ENCODE results near the gene VN1R5. TPM values are rescaled to one million over a fixed set of nuclear protein-coding genes. Genes with fewer than 3 reads are reported as not detected.

The VN1R5 gene
- polyA plus RNA-seq, 1 experiment, result not detected

- Histone ChIP-seq H3K27me3 (ENCODE audit: control insufficient read depth, insufficient read depth, low read length) (no peaks in the 10 kb centered on the region), H3K9me3 (ENCODE audit: control insufficient read depth, insufficient read depth, low read length) (peaks cover 6% of the 10 kb centered on the region; the same call in 1 of the 2 replicates), H3K27ac (ENCODE audit: low read depth, low read length) (no peak overlapping the region), H3K4me3 (ENCODE audit: low read depth, low read length) (no peak overlapping the region)
- DNase-seq (ENCODE audit: low read depth, low spot score), result no peak
- ChIA-PET CTCF (no interaction called here), POLR2A (no interaction called here)
- TF ChIP-seq, protein P1, sequence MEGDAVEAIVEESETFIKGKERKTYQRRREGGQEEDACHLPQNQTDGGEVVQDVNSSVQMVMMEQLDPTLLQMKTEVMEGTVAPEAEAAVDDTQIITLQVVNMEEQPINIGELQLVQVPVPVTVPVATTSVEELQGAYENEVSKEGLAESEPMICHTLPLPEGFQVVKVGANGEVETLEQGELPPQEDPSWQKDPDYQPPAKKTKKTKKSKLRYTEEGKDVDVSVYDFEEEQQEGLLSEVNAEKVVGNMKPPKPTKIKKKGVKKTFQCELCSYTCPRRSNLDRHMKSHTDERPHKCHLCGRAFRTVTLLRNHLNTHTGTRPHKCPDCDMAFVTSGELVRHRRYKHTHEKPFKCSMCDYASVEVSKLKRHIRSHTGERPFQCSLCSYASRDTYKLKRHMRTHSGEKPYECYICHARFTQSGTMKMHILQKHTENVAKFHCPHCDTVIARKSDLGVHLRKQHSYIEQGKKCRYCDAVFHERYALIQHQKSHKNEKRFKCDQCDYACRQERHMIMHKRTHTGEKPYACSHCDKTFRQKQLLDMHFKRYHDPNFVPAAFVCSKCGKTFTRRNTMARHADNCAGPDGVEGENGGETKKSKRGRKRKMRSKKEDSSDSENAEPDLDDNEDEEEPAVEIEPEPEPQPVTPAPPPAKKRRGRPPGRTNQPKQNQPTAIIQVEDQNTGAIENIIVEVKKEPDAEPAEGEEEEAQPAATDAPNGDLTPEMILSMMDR (IDR thresholded peaks at IDR 0.05; ENCODE audit: low read depth, low read length), result no peak
Observed at GRCh38 chr1:247295746-247296145, 39.9 kb downstream of the VN1R5 start.

DNA sequence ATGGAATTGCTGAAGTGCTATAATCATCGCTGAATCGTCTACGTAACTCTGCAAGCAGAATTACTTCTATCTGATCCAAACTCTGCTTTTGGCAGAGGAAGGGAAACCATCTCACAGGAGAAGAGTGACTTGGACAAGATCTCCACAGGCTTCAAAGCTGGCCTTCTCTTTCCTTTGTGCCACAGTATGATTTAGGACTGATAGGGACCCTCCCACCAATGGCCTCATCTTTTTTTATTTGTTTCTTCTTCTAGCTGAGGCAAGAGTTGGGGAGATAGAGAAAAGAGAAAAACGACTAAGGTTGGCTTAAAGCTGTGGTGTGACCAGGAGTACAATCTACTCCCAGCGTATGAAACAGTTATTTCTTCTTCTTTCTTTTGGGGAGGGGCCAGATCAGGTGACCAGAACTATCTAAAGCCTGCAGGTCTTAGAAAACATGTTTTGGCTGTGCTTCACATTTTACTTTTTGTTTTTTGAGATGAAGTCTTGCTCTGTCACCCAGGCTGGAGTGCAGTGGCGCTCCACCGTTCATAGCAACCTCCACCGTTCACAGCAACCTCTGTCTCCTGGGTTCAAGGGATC lies 40.8 kb downstream of the VN1R5 start:
- Histone ChIP-seq H3K27ac (ENCODE audit: low read depth, low read length) (no peak overlapping the region), H3K4me3 (ENCODE audit: low read depth, low read length) (no peak overlapping the region), H3K27me3 (ENCODE audit: control insufficient read depth, insufficient read depth, low read length) (no peaks in the 10 kb centered on the region), H3K9me3 (ENCODE audit: control insufficient read depth, insufficient read depth, low read length) (peaks cover 10% of the 10 kb centered on the region; the same call in 1 of the 2 replicates)
- CTCF ChIA-PET, result no interaction called here
- TF ChIP-seq, protein P1 (IDR thresholded peaks at IDR 0.05; ENCODE audit: low read depth, low read length), result no peak
- POLR2A ChIA-PET, result no interaction called here
- no peak for DNase-seq (ENCODE audit: low read depth, low spot score)

GRCh38 chr1:247297263-247298123 lies 41.6 kb downstream of the VN1R5 start:
- Histone ChIP-seq H3K9me3 (ENCODE audit: control insufficient read depth, insufficient read depth, low read length) (peaks cover 10% of the 10 kb centered on the region; the same call in 1 of the 2 replicates), H3K27me3 (ENCODE audit: control insufficient read depth, insufficient read depth, low read length) (no peaks in the 10 kb centered on the region), H3K27ac (ENCODE audit: low read depth, low read length) (no peak overlapping the region), H3K4me3 (ENCODE audit: low read depth, low read length) (no peak overlapping the region)
- ChIA-PET CTCF (interaction anchor here (1.5 kb wide), 1 partner anchor 92 kb away, joined by 4 read pairs; no protein-coding TSS in a partner anchor), POLR2A (no interaction called here)
- TF ChIP-seq, protein P1 (IDR thresholded peaks at IDR 0.05; ENCODE audit: low read depth, low read length), result no peak
- no peak for DNase-seq (ENCODE audit: low read depth, low spot score)

DNA sequence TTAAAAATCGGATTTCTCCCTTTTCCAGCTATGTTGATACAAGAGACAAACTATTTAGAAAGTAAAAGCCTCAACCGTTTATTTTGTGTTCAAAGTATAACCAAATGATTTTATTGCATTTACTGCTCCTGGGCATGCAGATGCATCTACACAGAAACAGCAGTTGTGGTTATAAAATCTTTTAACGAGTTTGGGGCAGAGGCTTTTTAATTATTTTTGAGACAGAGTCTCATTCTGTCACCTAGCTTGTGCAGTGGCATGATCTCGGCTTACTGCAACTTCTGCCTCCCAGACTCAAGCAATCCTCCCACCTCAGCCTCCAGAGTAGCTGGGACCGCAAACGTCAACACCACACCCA lies 42.2 kb downstream of the VN1R5 start:
- Histone ChIP-seq H3K27ac (ENCODE audit: low read depth, low read length) (no peak overlapping the region), H3K27me3 (ENCODE audit: control insufficient read depth, insufficient read depth, low read length) (no peaks in the 10 kb centered on the region), H3K4me3 (ENCODE audit: low read depth, low read length) (no peak overlapping the region), H3K9me3 (ENCODE audit: control insufficient read depth, insufficient read depth, low read length) (peaks cover 10% of the 10 kb centered on the region; the same call in 1 of the 2 replicates)
- POLR2A ChIA-PET, result no interaction called here
- TF ChIP-seq, protein P1 (IDR thresholded peaks at IDR 0.05; ENCODE audit: low read depth, low read length), result no peak
- DNase-seq (ENCODE audit: low read depth, low spot score), result no peak
- CTCF ChIA-PET, result interaction anchor here (1.5 kb wide), 1 partner anchor 91 kb away, joined by 4 read pairs; no protein-coding TSS in a partner anchor

- ChIA-PET CTCF (interaction anchor here (1.5 kb wide), 1 partner anchor 91 kb away, joined by 4 read pairs; no protein-coding TSS in a partner anchor), POLR2A (no interaction called here)
- H3K4me3 ChIP-seq (ENCODE audit: low read depth, low read length), result no peak overlapping the region
- no peak for DNase-seq (ENCODE audit: low read depth, low spot score)
- peaks cover 10% of the 10 kb centered on the region; the same call in 1 of the 2 replicates for H3K9me3 ChIP-seq (ENCODE audit: control insufficient read depth, insufficient read depth, low read length)
- no peak overlapping the region for H3K27ac ChIP-seq (ENCODE audit: low read depth, low read length)
- TF ChIP-seq, protein P1 (IDR thresholded peaks at IDR 0.05; ENCODE audit: low read depth, low read length), result no peak
- no peaks in the 10 kb centered on the region for H3K27me3 ChIP-seq (ENCODE audit: control insufficient read depth, insufficient read depth, low read length)
Observed at GRCh38 chr1:247298701-247299100, 42.8 kb downstream of the VN1R5 start.
